C4-2B (cell line): Measurements from ENCODE around the gene CCDC88B.

Source experiments
- ZFX ChIP-seq: fragments of 450-650 bp; IDR thresholded peaks from 2 replicates; pipeline ENCODE4 v1.6.1; 2017
- TF ChIP-seq, protein P1 (sequence below): fragments of 450-650 bp; conservative IDR thresholded peaks from 2 replicates; pipeline ENCODE4 v1.5.1; 2017; ENCODE audit warnings: mild to moderate bottlenecking

GRCh38 chr11:64321026-64321425 is 19.0 kb upstream of the CCDC88B start:
- TF ChIP-seq, protein P1, sequence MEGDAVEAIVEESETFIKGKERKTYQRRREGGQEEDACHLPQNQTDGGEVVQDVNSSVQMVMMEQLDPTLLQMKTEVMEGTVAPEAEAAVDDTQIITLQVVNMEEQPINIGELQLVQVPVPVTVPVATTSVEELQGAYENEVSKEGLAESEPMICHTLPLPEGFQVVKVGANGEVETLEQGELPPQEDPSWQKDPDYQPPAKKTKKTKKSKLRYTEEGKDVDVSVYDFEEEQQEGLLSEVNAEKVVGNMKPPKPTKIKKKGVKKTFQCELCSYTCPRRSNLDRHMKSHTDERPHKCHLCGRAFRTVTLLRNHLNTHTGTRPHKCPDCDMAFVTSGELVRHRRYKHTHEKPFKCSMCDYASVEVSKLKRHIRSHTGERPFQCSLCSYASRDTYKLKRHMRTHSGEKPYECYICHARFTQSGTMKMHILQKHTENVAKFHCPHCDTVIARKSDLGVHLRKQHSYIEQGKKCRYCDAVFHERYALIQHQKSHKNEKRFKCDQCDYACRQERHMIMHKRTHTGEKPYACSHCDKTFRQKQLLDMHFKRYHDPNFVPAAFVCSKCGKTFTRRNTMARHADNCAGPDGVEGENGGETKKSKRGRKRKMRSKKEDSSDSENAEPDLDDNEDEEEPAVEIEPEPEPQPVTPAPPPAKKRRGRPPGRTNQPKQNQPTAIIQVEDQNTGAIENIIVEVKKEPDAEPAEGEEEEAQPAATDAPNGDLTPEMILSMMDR: no peak
- TF ChIP-seq ZFX: no peak
